Muscle of back (tissue), 13 donors: ENCODE data around the gene KCNT2. TPM values are rescaled to one million over a fixed set of nuclear protein-coding genes. Genes with fewer than 3 reads are reported as not detected.
"Not testable (repeated sequence)": the region's sequence is repeated elsewhere in the genome, so short reads cannot be mapped to it uniquely, and the experiment has no call there.

Experiments
- DNase-seq, 3 donors: peaks; one replicate each; pipeline versions ENCODE4 v3.0.0 to v3.0.0-alpha.2; 2013
- long read RNA-seq, 9 donors: transcript quantifications; one replicate each; lab custom pipeline, GENCODE V29; 2026
- polyA plus RNA-seq, 10 donors: library from polyadenylated mRNA; unstranded; fragments of 120-200 nt; gene quantifications; one replicate each; pipeline ENCODE4 v1.2.1, GENCODE V29; 2013; ENCODE audit not compliant: insufficient read length in 10 of 10

KCNT2 gene
- polyA plus RNA-seq = 1 to 10 TPM; 3.2 to 8.8 (median 5.2) TPM
- long read RNA-seq, donor 1 = 0 reads
- long read RNA-seq, donor 2 = 0 reads
- long read RNA-seq, donor 3 = 0 reads
- long read RNA-seq, donor 4 = 0 reads
- long read RNA-seq, donor 5 = 0 reads
- long read RNA-seq, donor 6 = 0 reads
- long read RNA-seq, donor 7 = 0 reads
- long read RNA-seq, donor 8 = 0 reads
- long read RNA-seq, donor 9 = 0 reads

DNA sequence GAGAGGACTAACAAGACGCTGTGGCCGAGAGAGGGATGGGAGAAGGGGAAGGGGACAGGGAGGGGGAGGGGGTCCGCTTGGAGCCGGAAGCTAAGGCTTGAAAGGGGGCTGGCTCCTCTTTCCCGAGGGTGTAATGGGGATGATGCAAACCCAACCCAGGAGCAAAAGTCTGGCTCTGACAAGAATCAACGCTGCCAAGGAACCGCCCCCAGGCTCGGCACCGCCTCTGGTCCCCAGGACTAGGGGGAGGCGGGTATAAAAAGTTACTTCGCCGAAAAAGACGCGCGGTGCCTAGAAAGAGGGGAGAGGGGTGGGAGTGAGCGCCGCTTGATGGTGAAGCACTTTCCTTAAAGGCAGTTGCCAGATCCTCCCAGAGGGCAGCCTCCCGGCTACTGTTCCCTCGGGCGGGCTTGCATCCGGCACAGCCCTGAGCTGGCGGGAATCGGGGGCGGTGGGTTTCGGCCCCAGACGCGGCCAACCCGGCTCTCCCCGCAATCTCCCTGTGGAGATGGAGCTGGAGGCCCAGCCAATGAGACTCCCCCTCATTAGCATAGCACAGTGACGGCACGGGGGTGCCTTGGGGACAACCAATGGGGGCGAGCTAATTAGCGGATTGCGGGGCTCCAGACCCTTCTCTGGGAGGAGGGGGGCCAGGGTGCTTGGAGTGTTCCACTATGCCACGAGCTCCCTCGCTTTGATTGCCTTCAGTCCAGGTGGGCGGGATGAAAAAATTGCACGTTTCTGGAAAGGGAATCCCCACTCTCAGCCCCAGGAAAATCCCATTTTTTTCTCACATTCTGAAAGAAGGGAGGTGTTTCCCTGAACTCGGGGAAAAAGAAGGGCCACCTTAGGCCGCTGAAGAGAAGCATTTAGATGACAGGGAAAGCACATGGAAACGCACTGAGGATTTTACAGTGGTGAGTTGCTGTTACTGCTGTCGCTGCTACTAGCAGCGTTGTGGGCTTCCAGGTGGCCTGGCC is at the start of gene KCNT2:
Gene KCNT2 (minus strand): TSS at position 51 of the 980 bp plus-strand sequence. CDS start 131 bp downstream, outside the sequence.
- peak; percentile 66 to 92 (median 84) for DNase-seq

DNA sequence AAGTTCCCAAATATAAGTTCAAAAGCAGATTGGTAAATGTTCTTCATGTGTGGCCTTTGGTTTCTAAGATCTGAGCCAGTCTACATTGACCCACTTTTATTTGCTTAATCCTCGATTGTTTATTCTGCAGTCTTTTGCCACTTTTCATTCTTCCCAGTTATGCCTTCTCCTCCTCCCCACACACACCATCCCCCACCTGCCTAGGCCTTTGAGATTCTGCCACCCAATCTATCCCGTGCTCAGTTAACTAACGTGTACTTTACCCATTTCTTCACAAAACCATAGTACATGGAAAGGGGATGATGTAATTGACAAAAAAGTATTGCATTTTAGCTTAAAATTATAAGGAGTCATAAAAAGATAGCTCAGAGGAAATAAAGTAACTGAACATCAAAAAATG is 47.3 kb upstream of the KCNT2 start:
- no peak for DNase-seq

GRCh38 chr1:196655071-196655470 is 46.8 kb upstream of the KCNT2 start:
- no peak for DNase-seq

DNA sequence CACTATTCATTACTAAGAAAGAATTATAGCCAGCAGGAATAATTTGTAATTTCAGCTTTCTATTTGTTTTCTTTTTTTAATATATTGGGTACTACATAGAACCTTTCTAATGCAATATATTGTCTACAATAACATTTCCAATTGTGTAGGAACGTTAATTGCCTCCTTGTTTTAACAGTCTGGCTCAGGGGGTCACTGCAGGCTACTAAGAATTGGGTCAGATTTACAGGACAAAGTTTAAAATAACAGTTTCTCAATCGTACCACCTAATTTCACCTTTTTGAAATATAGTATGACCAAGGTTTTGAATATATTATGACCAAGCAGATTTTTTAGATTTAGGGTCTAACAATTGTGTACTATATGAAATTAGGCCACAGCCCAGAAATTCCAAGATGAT is 46.0 kb upstream of the KCNT2 start:
- DNase-seq = no peak

GRCh38 chr1:196651637-196652215 is 43.5 kb upstream of the KCNT2 start, which contains the start of gene CFH:
Gene CFH (plus strand): TSS chr1:196652043. CDS start chr1:196652118, 75 bp downstream.
- peak; percentile 68 to 77 (median 76) for DNase-seq

DNA sequence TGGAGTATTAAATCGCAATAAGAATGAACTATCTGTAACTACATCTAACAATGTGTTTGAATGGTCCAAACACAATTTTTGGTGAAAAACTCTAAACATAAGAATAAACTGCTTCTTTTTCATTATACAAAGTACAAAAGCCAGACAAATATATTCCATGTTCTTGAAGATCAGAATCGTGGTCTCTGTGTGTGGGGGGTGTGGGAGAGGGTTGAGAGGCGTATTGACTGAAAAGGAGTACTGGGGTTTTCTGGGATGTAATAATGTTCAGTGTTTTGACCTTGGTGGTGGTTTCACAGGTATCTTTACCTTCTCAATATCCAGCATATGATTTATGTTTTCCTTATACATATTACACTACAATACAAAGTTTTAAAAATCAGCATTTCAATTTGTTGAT is 42.8 kb upstream of the KCNT2 start:
- no peak for DNase-seq

DNA sequence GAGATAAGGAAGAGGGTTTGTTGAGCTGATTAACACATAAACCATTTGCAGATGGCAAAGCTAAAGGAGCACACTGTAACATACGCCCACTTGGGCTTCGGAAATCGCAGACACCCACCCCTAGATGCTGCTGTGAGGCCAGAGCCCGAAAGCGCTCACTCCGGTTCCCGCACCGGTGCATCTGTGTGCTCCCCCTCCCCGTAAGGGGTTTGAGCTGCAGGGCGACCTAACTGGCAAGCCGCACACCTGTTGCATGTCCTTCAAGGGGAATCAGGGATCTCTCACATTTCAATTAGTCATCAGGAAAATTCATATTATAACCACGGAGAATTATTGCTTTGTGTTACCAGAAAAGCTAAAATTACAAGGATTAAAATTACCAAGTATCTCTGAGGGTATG is 42.2 kb upstream of the KCNT2 start:
- DNase-seq = peak in 1 of 3 donors; percentile 51

DNA sequence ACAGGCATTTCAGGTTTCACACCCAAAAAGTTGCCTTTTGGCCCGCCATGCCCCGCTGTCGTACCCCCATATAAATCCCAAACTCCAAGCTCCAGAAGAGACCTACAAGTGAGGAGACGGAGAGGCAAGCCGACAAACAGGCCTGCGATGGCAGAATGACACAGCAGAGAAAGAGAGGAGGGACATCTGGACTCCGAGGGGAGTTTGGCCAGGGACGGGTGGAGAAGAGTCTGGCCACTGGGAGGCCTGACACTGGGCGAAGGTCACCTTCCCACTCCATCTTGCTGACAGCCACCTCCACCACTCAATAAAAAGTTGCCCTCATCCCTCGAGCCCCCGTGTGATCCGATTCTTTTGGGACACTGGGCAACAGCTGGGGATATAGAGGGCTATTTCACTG is 41.8 kb upstream of the KCNT2 start:
- DNase-seq = no peak

DNA sequence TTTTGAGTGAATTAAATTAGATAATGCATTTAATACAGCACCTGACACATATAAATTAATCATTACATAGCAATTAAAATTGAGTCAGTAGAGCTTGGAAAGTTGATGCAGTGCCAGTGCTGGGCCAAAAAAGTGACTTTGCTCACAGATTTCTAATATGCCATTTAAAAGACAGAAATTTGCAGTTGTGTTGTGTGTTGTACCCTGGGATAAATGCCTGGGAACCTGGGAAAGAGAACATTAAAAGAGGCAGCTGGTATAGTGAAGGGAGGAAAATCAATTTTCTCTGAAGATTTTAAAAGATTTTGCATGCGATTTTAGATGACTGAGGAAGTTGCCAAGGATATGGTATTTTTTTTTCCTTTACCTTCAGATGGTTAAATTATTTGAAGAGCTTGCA is 32.7 kb upstream of the KCNT2 start:
- DNase-seq = no peak

DNA sequence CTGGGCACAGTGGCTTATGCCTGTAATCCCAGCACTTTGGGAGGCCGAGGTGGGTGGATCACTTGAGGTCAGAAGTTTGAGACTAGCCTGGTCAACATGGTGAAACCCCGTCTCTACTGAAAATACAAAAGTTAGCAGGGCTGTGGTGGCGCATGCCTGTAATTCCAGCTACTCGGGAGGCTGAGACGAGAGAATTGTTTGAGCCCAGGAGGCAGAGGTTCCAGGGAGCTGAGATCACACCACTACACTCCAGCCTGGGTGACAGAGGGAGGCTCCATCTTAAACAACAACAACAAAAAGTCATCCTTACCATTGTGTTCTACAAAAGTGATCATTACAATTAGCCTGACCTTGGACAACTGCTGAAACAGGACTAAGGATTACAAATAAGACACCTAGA is 31.1 kb upstream of the KCNT2 start:
- not testable (repeated sequence) for DNase-seq

DNA sequence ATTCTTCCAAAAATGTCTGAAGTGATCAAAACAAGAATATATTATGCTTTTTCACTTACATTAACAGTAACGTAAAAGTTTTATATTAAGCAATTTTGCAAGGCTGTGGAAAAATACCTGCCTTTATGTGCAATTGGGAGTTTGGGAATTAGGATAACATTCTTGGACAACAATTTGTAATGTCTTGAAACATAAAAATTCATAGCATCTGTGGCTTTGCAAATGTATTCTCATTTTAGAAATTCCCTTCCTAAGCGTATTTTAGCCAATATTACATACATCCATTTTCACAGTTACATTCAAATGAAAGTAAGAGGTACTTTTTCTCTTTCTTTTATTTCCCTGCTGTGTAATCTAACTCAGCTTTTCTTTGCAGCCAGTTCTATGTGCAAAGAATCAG is 30.2 kb upstream of the KCNT2 start:
- DNase-seq = peak in 1 of 3 donors; percentile 55

- no peak for DNase-seq
Observed at GRCh38 chr1:196637606-196638005, 29.4 kb upstream of the KCNT2 start.

DNA sequence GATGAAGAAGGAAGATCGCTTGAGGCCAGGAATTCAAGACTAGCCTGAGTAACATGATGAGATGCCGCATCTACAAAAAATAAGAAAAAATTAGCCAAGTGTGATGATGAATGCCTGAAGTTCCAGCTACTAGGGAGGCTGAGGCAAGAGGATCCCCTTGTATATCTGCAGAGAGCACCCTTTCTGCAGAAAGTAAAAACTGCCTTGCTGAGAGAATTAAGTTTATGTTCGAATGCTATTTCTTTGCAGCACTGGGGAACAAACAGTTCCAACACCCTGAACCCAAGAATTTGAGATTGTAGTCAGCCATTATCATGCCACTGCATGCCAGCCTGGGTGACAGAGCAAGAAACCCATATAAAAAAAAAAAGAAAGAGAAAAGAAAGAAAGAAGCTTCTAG is 20.6 kb upstream of the KCNT2 start:
- DNase-seq = no peak

DNA sequence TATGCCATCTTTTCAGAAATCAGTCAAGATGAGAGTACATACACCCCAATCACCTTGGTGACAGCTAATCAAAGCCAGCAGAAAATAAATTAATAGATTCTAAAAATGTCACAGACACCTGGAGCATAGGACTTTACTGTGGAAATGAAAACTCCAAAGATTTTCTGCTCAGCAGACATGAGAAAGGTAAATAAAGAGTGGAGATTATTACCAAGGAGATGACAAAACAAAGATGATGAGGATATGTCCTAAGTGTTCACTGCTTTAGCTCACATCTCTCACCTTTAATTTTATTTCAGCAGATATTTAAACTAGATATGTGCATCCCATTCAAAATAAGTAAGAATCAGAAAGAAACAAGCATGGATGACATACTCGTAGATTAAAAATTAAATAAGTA is 14.8 kb upstream of the KCNT2 start:
- no peak for DNase-seq

- no peak for DNase-seq
Observed at GRCh38 chr1:196619721-196620120, 11.5 kb upstream of the KCNT2 start.

DNA sequence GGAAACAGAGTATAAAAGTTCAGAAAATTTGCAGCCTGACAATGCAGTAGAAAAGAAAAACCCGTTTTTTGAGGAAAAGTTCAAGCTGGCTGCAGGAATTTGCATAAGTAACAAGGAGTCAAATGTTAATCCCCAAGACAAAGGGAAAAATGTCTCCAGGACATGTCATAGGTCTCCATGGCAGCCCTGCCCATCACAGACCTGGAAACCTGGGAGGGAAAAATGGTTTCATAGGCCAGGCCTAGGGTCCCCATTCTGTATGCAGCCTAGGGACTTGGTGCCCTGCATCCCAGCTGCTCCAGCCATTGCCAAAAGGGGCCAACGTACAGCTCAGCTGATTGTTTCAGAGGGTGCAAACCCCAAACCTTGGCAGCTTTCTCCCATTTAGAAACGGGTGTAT is 3.6 kb upstream of the KCNT2 start:
- no peak for DNase-seq

GRCh38 chr1:196609370-196609737 is 1.1 kb upstream of the KCNT2 start:
- DNase-seq = no peak

- DNase-seq = peak in 2 of 3 donors; percentile 23 to 40
Observed at GRCh38 chr1:196607981-196608380, 259 bp downstream of the KCNT2 start.

GRCh38 chr1:196603651-196604050 is 4.6 kb downstream of the KCNT2 start:
- DNase-seq = no peak

- no peak for DNase-seq
Observed at GRCh38 chr1:196598942-196599748, 9.1 kb downstream of the KCNT2 start.

DNA sequence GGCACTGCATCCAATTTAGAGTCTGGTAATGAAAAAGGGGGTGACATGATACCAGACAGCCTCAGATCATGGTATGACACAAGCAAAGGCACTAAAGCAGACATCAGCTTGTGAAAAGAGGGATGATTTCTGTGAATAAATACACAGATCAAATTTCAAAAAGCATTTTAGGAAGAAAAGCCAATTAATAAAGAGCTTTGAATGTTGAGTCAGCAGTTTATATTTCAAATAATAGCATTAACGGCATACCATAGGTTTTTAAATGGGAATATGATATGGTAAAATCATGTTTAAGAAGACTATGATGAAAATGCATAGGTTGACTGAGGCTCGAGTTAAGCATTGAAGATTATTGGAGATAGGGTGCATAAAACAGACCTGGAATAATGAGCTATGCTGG is 13.5 kb downstream of the KCNT2 start:
- DNase-seq = no peak

- no peak for DNase-seq
Observed at GRCh38 chr1:196593955-196594354, 14.3 kb downstream of the KCNT2 start.
